CD4-positive, alpha-beta T cell treated with Interleukin-4 for 4 hours (primary cell): ENCODE results near the gene HERC4.
"Not testable (repeated sequence)": the region's sequence is repeated elsewhere in the genome, so short reads cannot be mapped to it uniquely, and the experiment has no call there.

Experiments
- DNase-seq: peaks from one replicate; pipeline ENCODE4 v3.0.0-alpha.2; 2020

HERC4 gene

GRCh38 chr10:67936416-67936815, 138.7 kb downstream of the HERC4 start:
- no peak for DNase-seq

GRCh38 chr10:67935223-67935622, 139.9 kb downstream of the HERC4 start:
- no peak for DNase-seq

GRCh38 chr10:67934336-67934735, 140.7 kb downstream of the HERC4 start:
- DNase-seq = no peak

GRCh38 chr10:67933199-67933598, 141.9 kb downstream of the HERC4 start:
- no peak for DNase-seq

GRCh38 chr10:67926951-67927350, 148.1 kb downstream of the HERC4 start:
- DNase-seq = no peak

- DNase-seq = no peak
These were observed 149.6 kb downstream of the HERC4 start for GRCh38 chr10:67925449-67926005.

- DNase-seq = no peak
These were observed 150.9 kb downstream of the HERC4 start for GRCh38 chr10:67924136-67924535.

- DNase-seq = no peak
These were observed 151.5 kb downstream of the HERC4 start for GRCh38 chr10:67923551-67923950.

- no peak for DNase-seq
These were observed 154.0 kb downstream of the HERC4 start for GRCh38 chr10:67921065-67921464.

- no peak for DNase-seq
These were observed 157.4 kb downstream of the HERC4 start for GRCh38 chr10:67917679-67918078.

- DNase-seq = no peak
These were observed 157.9 kb downstream of the HERC4 start for GRCh38 chr10:67917169-67917568.

- DNase-seq = no peak
These were observed 160.2 kb downstream of the HERC4 start for GRCh38 chr10:67914777-67915340.

GRCh38 chr10:67912331-67912946, 162.6 kb downstream of the HERC4 start:
- DNase-seq = no peak

- DNase-seq = no peak
These were observed 171.5 kb downstream of the HERC4 start for GRCh38 chr10:67903581-67903980.

- no peak for DNase-seq
These were observed 181.4 kb downstream of the HERC4 start for GRCh38 chr10:67893637-67894036.

- peak; percentile 79 for DNase-seq
These were observed 190.0 kb downstream of the HERC4 start for GRCh38 chr10:67884842-67885670.

- peak; percentile 95 for DNase-seq
These were observed 190.7 kb downstream of the HERC4 start, which contains the start of gene SIRT1 for GRCh38 chr10:67884313-67884841. Gene SIRT1, plus strand, starts transcription at chr10:67884656. Its CDS starts 66 bp downstream, at chr10:67884722.

GRCh38 chr10:67883710-67884312, 191.3 kb downstream of the HERC4 start:
- DNase-seq = no peak

GRCh38 chr10:67878133-67878532, 196.9 kb downstream of the HERC4 start:
- no peak for DNase-seq

- not testable (repeated sequence) for DNase-seq
These were observed 197.7 kb downstream of the HERC4 start for GRCh38 chr10:67877421-67877820.

- DNase-seq = no peak
These were observed 199.5 kb downstream of the HERC4 start for GRCh38 chr10:67875340-67876238.
